GM10248 (cell line): Measurements from ENCODE around the gene RRP1B.

Source experiments
- CTCF ChIA-PET: fragments of 300-600 bp; sonication (Branson Sonifier 250); formaldehyde crosslinking; extraction: SDS; loops from one replicate; lab custom pipeline; 2021; ENCODE audit warnings: antibody characterized with exemption; lab: Yijun Ruan, JAX
- POLR2A ChIA-PET: fragments of 350-650 bp; sonication (Branson Sonifier 250); formaldehyde crosslinking; extraction: SDS; loops from one replicate; lab custom pipeline; 2020; ENCODE audit warnings: antibody characterized with exemption; lab: Yijun Ruan, JAX
- DNase-seq: peaks from one replicate; pipeline ENCODE4 v3.0.0; 2012; ENCODE audit errors: extremely low spot score
- TF ChIP-seq, protein P1 (sequence below): IDR thresholded peaks from 2 replicates; pipeline ENCODE4 v1.5.1; 2012; ENCODE audit warnings: mild to moderate bottlenecking, low read depth; ENCODE audit errors: extremely low read depth, missing control alignments, control extremely low read depth

Gene RRP1B

GRCh38 chr21:43723648-43724047 lies 64.3 kb downstream of the RRP1B start:
- TF ChIP-seq, protein P1, sequence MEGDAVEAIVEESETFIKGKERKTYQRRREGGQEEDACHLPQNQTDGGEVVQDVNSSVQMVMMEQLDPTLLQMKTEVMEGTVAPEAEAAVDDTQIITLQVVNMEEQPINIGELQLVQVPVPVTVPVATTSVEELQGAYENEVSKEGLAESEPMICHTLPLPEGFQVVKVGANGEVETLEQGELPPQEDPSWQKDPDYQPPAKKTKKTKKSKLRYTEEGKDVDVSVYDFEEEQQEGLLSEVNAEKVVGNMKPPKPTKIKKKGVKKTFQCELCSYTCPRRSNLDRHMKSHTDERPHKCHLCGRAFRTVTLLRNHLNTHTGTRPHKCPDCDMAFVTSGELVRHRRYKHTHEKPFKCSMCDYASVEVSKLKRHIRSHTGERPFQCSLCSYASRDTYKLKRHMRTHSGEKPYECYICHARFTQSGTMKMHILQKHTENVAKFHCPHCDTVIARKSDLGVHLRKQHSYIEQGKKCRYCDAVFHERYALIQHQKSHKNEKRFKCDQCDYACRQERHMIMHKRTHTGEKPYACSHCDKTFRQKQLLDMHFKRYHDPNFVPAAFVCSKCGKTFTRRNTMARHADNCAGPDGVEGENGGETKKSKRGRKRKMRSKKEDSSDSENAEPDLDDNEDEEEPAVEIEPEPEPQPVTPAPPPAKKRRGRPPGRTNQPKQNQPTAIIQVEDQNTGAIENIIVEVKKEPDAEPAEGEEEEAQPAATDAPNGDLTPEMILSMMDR = no peak
- ChIA-PET CTCF (no interaction called here), POLR2A (no interaction called here)
- no peak for DNase-seq

DNA sequence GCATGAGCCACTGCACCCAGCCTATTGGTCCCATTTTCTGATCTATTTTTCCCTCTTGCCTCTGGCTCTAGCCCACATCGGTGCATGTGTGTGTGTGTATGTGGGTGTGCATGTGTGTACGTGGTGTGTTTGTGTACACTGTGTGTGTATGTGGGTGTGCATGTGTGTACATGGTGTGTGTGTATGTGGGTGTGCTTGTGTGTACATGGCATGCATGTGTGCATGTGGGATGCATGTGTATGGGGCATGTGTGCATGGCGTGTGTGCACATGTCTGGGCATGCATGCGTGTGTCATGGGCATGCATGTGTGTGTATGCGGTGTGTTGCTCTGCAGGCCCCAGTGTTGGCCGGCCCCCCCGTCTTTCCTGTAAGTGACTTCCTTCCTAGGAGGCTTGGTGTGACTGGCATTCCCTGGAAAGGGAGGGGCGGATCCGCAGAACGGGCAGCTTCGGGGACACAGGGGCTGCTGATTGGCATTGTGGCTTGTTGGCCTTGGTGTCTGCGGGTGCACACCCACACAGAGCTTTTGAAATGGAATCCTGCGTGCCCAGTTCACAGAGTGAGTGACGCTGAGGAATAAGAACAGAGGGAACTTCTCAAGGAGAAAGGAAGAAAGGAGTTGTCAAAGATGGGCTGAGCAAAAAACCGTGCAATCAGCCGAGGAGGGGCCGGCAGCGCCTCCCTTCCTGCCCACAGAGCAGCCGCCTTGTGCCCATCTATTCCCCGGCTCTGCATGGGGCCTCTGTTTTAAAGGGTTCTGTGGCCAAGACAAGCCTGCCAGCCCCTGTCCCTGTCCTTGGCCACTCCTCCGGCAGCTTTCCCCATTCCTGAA lies 67.5 kb downstream of the RRP1B start:
- POLR2A ChIA-PET = no interaction called here
- TF ChIP-seq, protein P1 = no peak
- no peak for DNase-seq
- CTCF ChIA-PET = interaction anchor here (1.0 to 1.4 kb wide), 3 partner anchors 10 to 21 kb away, joined by 3 read pairs; no protein-coding TSS in a partner anchor

GRCh38 chr21:43727519-43728153 lies 68.3 kb downstream of the RRP1B start:
- CTCF ChIA-PET = interaction anchor here (1.0 to 2.5 kb wide), 9 partner anchors 8 to 212 kb away, joined by 3 to 13 read pairs (median 3); partner anchors contain the start of gene RRP1
- DNase-seq = no peak
- TF ChIP-seq, protein P1 = no peak
- POLR2A ChIA-PET = interaction anchor here (1.0 to 2.1 kb wide), 2 partner anchors 8 to 67 kb away, joined by 3 to 14 read pairs; partner anchors contain the start of gene PDXK

DNA sequence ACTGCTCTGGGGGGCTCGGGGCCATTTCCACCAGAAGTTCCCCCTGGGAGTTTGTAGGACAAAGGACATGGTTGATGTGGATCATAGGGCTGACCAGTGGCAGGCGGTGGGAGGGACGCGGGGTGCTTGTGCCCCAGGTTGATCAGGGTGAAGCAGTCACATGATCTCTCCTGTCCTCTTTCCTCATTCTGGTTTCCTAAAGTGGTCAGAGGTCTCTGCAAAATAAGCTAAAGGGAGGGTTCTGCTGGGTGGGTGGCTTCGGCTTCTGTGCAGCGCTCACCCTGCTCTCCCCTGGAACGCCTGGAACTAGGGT lies 68.8 kb downstream of the RRP1B start:
- TF ChIP-seq, protein P1 = no peak
- ChIA-PET POLR2A (interaction anchor here (1.0 to 2.1 kb wide), 3 partner anchors 8 to 68 kb away, joined by 3 to 14 read pairs (median 8); partner anchors contain the start of gene PDXK), CTCF (interaction anchor here (0.9 to 2.5 kb wide), 11 partner anchors 8 to 247 kb away, joined by 3 to 13 read pairs (median 3); partner anchors contain the start of gene RRP1)
- DNase-seq = no peak

- peak; percentile 88 for DNase-seq
- POLR2A ChIA-PET = interaction anchor here (1.0 to 2.1 kb wide), 3 partner anchors 9 to 68 kb away, joined by 3 to 14 read pairs (median 8); partner anchors contain the start of gene PDXK
- CTCF ChIA-PET = interaction anchor here (0.9 to 2.5 kb wide), 13 partner anchors 9 to 373 kb away, joined by 3 to 13 read pairs (median 4); partner anchors contain the start of gene RRP1
- TF ChIP-seq, protein P1 = no peak
Observed at GRCh38 chr21:43728467-43729390, 69.4 kb downstream of the RRP1B start.
